Measurements from ENCODE around the gene DLG2.

GRCh38 chr11:83768489-83768888 is 1858.7 kb downstream of the DLG2 start:
- TF ChIP-seq ZBTB7A (IDR thresholded peaks at IDR 0.05; ENCODE audit: low read depth) (no peak), EP300 (IDR thresholded peaks at IDR 0.05; ENCODE audit: borderline replicate concordance) (no peak), CREB1 (IDR thresholded peaks at IDR 0.05; ENCODE audit: low read depth) (no peak), MAX (IDR thresholded peaks at IDR 0.05) (no peak), FOXM1 (IDR thresholded peaks at IDR 0.05; ENCODE audit: borderline replicate concordance, low read depth) (no peak), TAF1 (IDR thresholded peaks at IDR 0.05; ENCODE audit: low read depth) (no peak), NFIC (IDR thresholded peaks at IDR 0.05) (no peak), CEBPB (IDR thresholded peaks at IDR 0.05) (no peak), YY1 (IDR thresholded peaks at IDR 0.05; ENCODE audit: low read depth) (no peak), RAD21 (IDR thresholded peaks at IDR 0.05; ENCODE audit: low read depth) (no peak), REST (IDR thresholded peaks at IDR 0.05; ENCODE audit: low read depth) (no peak), USF1 (IDR thresholded peaks at IDR 0.05) (no peak), EGR1 (IDR thresholded peaks at IDR 0.05) (no peak)
